22Rv1 (cell line): ENCODE data around the gene UVRAG.

ENCODE experiments used
- H3K27ac ChIP-seq: fragments of 450-650 bp; 2 replicates; pipeline ENCODE4 v1.5.1; 2017
- ZFX ChIP-seq: fragments of 450-650 bp; IDR thresholded peaks from 2 replicates; pipeline ENCODE4 v1.6.1; 2017; ENCODE audit warnings: antibody characterized with exemption, borderline replicate concordance
- TF ChIP-seq, protein P1 (sequence below): fragments of 450-650 bp; IDR thresholded peaks from 2 replicates; pipeline ENCODE4 v1.5.1; 2017; ENCODE audit warnings: mild to moderate bottlenecking

Gene UVRAG

DNA sequence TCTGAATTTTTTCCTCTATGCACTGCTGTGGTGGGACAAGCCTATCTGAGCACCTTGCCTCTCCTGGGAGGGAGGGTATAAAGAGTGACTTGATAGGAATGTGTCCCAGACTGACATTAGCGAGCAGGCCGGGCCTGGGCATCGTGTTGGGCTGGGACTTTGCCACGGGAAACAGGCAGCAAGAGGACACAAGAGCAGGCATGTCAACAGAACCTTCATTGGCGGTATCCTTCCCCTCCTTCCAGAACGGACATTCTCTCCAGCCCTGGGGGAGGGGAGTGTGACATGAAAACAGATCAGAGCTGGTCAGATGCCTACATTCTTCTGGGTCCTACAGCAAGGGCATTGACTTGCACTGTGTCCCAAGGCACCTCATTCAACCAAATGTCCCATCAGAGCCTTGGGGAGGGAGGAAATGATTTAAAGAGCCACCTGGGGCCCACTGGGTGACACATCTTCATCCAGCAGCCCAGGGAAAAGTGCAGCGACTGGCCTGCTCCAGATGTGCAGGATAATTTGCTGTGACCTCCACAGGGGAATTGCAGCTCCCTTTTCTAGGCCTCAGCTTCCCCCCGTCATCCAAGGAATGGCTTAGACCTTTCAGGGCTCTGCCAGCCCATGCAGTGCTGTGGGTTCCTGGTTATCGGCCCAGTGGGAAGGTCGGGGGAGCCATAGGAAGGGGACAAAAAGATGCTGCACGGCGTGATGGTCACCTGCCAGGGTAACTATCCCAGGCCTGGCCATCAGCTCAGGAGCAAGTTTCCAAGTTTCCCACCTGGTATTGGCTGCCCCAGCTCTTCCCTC, 21.8 kb upstream of the UVRAG start:
- TF ChIP-seq ZFX, result no peak
- TF ChIP-seq, protein P1, sequence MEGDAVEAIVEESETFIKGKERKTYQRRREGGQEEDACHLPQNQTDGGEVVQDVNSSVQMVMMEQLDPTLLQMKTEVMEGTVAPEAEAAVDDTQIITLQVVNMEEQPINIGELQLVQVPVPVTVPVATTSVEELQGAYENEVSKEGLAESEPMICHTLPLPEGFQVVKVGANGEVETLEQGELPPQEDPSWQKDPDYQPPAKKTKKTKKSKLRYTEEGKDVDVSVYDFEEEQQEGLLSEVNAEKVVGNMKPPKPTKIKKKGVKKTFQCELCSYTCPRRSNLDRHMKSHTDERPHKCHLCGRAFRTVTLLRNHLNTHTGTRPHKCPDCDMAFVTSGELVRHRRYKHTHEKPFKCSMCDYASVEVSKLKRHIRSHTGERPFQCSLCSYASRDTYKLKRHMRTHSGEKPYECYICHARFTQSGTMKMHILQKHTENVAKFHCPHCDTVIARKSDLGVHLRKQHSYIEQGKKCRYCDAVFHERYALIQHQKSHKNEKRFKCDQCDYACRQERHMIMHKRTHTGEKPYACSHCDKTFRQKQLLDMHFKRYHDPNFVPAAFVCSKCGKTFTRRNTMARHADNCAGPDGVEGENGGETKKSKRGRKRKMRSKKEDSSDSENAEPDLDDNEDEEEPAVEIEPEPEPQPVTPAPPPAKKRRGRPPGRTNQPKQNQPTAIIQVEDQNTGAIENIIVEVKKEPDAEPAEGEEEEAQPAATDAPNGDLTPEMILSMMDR, result no peak
- no peak overlapping the region for H3K27ac ChIP-seq

DNA sequence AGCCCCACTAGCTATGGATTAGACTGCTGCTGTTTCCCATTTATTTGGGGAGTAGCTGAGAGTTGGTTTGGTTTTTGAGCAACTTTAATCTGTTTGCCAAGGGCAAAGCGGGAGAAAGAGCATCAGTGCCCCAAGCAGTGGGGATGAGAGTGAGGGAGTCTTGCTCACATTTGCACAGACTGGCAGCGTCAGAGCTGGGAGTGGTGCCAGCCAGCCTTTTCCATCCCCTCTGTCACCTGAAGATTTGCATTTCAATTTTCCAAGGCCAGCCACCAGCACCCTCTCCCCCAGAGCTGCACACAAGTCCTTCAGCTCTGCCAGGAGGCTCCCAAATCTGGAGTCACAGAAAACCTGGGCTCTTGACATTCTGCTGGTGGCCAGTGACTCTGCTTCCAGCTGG, 21.0 kb upstream of the UVRAG start:
- no peak overlapping the region for H3K27ac ChIP-seq
- no peak for TF ChIP-seq ZFX
- TF ChIP-seq, protein P1, result no peak

DNA sequence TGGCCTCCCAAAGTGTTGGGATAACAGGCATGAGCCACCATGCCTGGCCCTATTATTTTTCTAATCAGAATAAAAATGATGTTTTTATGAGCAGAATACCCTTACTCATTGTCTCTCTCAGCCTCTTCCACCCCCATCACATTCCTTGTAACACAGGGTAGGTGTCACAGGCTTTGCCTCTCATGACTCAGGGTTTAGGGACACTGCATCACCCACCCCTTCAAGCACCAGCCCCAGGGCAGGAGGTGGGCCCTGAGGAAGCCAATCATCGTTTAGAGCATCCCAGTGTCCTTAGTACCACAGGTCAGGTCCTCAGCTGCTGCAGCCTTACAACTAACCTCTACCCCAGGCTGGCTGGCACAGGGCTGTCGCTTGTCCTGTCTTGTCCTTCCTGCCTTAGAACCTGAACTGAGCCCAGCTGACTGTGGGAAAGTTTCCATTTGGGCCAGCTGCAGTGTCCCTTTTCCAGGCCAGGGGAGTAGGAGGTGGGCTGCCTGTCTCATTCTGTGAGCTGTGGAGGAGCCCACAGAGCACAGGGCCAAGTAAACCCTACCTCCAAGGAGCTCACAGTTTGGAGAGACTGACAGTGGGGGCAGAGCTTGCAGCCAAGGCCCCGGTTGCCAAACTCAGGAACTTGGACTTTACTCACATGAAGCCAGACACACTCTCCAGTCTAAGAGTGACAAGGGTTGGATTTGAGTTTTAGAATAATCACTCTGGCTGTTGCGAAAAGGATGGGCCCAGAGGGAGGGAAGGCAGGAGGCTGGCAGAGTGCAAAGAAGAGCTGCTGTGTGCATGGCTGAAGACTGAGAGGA, 19.5 kb upstream of the UVRAG start:
- no peak overlapping the region for H3K27ac ChIP-seq
- no peak for TF ChIP-seq ZFX
- TF ChIP-seq, protein P1, result no peak

DNA sequence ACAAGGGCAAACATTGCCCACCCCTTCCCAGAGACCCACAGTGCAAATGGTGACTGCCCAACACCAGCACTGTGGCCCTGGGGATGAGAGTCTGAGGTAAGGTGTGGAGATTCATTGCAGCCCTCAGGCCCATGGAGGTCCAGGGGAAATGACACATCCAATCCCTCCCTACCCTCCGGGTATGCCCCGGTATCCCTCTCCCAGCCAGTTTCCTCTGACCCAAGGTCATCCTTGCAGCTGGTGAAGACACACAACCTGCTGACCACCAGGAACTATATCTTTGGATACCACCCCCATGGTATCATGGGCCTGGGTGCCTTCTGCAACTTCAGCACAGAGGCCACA, 18.9 kb upstream of the UVRAG start:
- no peak for TF ChIP-seq ZFX
- TF ChIP-seq, protein P1, result no peak
- no peak overlapping the region for H3K27ac ChIP-seq

DNA sequence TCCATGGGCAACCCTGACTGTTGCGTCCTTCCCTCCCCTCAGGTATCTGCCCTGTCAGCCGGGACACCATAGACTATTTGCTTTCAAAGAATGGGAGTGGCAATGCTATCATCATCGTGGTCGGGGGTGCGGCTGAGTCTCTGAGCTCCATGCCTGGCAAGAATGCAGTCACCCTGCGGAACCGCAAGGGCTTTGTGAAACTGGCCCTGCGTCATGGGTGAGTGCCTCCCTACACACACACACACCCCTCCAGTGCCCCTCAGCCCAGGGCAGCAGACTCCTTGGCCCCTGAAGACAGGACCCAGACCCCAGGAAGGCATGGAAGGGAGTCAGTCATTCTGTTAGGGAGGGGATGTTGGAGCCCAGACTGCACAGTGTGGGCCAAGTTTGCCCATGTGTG, 17.9 kb upstream of the UVRAG start:
- no peak overlapping the region for H3K27ac ChIP-seq
- TF ChIP-seq ZFX, result no peak
- TF ChIP-seq, protein P1, result no peak

DNA sequence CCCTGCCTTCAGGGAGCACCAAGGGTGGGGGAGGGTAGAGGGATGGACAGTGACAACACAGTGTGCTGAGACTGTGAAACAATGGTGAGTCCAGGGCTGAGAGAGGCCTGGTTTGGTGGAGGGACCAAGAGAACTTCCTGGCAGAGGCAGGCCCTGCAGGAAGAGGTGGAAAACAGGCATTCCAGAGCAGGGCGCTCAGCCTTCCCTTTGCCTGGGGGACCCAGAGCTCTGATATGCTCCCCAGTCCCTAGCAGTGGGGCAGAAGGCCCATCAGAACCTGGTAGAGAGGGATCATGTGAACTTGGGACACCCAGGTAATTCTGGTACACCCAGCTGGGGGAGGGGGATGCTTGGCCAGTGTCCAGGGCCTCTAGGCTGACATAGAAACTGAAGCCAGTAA, 17.2 kb upstream of the UVRAG start:
- TF ChIP-seq, protein P1, result no peak
- no peak overlapping the region for H3K27ac ChIP-seq

DNA sequence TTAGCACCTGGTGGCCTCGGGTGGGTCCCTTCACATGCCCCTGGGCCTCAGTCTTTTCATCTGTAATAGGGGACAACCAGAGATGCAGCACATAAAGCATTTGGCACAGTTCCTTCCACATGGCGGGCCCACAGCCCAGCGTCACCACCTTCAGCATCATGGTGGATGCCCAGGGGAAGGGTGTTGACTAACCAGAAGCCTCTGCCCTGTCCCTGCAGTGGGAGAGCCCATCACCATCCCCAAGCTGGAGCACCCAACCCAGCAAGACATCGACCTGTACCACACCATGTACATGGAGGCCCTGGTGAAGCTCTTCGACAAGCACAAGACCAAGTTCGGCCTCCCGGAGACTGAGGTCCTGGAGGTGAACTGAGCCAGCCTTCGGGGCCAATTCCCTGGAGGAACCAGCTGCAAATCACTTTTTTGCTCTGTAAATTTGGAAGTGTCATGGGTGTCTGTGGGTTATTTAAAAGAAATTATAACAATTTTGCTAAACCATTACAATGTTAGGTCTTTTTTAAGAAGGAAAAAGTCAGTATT, 14.8 kb upstream of the UVRAG start:
- no peak for TF ChIP-seq ZFX
- TF ChIP-seq, protein P1, result no peak

More for the DNA sequence above, 14.8 kb upstream of the UVRAG start:
- H3K27ac ChIP-seq, result no peak overlapping the region
